ENCODE data around the gene LSM14A. TPM values are rescaled to one million over a fixed set of nuclear protein-coding genes. Genes with fewer than 3 reads are reported as not detected.

Gene LSM14A
- total and polyA plus RNA-seq, 2 of the 13 experiments (the other 11 are each of a cell fraction or from before 2014, with no cell fraction given): 77.0 to 83.6 TPM

- TF ChIP-seq, protein P1, sequence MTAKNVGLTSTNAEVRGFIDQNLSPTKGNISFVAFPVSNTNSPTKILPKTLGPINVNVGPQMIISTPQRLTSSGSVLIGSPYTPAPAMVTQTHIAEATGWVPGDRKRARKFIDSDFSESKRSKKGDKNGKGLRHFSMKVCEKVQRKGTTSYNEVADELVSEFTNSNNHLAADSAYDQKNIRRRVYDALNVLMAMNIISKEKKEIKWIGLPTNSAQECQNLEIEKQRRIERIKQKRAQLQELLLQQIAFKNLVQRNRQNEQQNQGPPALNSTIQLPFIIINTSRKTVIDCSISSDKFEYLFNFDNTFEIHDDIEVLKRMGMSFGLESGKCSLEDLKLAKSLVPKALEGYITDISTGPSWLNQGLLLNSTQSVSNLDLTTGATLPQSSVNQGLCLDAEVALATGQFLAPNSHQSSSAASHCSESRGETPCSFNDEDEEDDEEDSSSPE (CRISPR knock-in tag; IDR thresholded peaks at IDR 0.05): no peak
- TF ChIP-seq ATRX (CRISPR knock-in tag; IDR thresholded peaks at IDR 0.05; ENCODE audit: borderline replicate concordance): no peak
Measured at GRCh38 chr19:34142440-34142839, 29.9 kb upstream of the LSM14A start (continued).

DNA sequence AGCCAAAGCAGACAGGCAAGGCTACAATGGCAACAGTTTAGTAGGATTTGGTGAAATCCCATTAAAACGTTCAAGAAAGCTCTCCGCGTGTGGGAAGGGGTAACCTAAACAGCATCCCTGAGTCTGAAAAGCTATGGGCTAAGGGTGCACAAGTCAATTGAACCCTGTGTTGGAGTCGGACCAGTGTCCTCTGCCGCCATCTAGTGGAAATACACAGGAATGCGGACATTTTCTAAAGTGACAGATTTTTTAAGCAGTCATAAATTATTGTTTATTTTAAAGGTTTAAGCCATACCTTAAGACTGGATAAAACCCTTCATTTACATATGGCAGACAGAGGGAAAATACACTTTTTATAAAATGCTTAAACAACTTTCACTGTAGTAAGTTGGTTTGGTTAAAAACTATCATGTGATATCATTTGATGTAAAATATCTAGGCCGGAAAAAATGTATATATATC is 26.5 kb upstream of the LSM14A start:
- CTCF ChIA-PET (ENCODE audit: low intra/inter-chr PET ratio, low total read pairs): interaction anchor here (0.8 to 3.4 kb wide), 4 partner anchors 22 to 368 kb away, joined by 3 to 42 read pairs (median 12); no protein-coding TSS in a partner anchor
- no TSS peak for BruUV-seq (replicated peaks)
- in situ Hi-C loops (cut with HindIII; ENCODE audit: extremely low pct_ligation_motif_present, low pct_unique_long_range_greater_than_20kb): no loop called here

More for the DNA sequence above, 26.5 kb upstream of the LSM14A start:
- H3K4me2 ChIP-seq (ENCODE audit: low read depth, low read length): no peak overlapping the region
- no peak overlapping the region for H2AFZ ChIP-seq (ENCODE audit: low read length)
- no peaks in the 10 kb centered on the region for H3K27me3 ChIP-seq (ENCODE audit: control insufficient read depth in 1 of 2, insufficient read depth in 2 of 2, low read length in 2 of 2)
- no peaks in the 10 kb centered on the region for H4K20me1 ChIP-seq (ENCODE audit: insufficient read depth, low read length)
- ATAC-seq: peak; percentile 62
- WGBS (ENCODE audit: low lambda C conversion rate): 14% methylated on average over 7 of the region's 7 CpGs
- no peak overlapping the region for H3K4me3 ChIP-seq (replicated peaks in 1 of 3; ENCODE audit: insufficient read depth in 1 of 3, low read depth in 2 of 3, low read length in 3 of 3)
- no peaks in the 10 kb centered on the region for H3K36me3 ChIP-seq (replicated peaks in 1 of 2; ENCODE audit: control insufficient read depth in 1 of 2, insufficient read depth in 2 of 2, low read length in 2 of 2)
- no peaks in the 10 kb centered on the region for H3K9me3 ChIP-seq (ENCODE audit: low read length)
- peak; percentile 46 for DNase-seq (ENCODE audit: low spot score)
- H3K9ac ChIP-seq (ENCODE audit: insufficient read depth, low read depth, low read length): no peak overlapping the region
- H3K4me1 ChIP-seq (ENCODE audit: insufficient read depth, low read length): peaks cover 10% of the 10 kb centered on the region; the same call in 1 of the 2 replicates
- H3K27ac ChIP-seq (ENCODE audit: extremely low read length, insufficient read depth, low read length): no peak overlapping the region
- peak; percentile 80 for TF ChIP-seq STAG1 (CRISPR knock-in tag; IDR thresholded peaks at IDR 0.05)
- TF ChIP-seq CTCF (CRISPR knock-in tag; IDR thresholded peaks at IDR 0.05): peak; percentile 88
- TF ChIP-seq POLR2AphosphoS5 (IDR thresholded peaks at IDR 0.05; ENCODE audit: low read depth, low read length): no peak
- TF ChIP-seq RAD21 (CRISPR knock-in tag; IDR thresholded peaks at IDR 0.05): peak; percentile 62
- TF ChIP-seq TEAD3 (CRISPR knock-in tag; optimal IDR thresholded peaks at IDR 0.05; ENCODE audit: borderline replicate concordance): peak; percentile 62
- TF ChIP-seq SMC3 (IDR thresholded peaks at IDR 0.05; ENCODE audit: low read length): peak; percentile 61; the same call in 1 of the 2 replicates
- no peaks in the 10 kb centered on the region for H3K79me2 ChIP-seq (ENCODE audit: insufficient read depth, low read length)
- peak; percentile 63 for FAIRE-seq
- POLR2A ChIA-PET: no interaction called here
- intact Hi-C loops (cut with micrococcal nuclease; ENCODE audit: unreplicated experiment): loop anchor here (1.0 to 2.0 kb wide), 2 partner anchors 24 to 367 kb away; no protein-coding TSS in a partner anchor
